DND-41 (cell line): ENCODE measurements around the gene ZNF488.

Experiments used
- ATAC-seq: fragments of 200-7000 bp; cut with Tn5 transposase; 3 replicates; pipeline ENCODE4 v1.9.1; 2021; ENCODE audit warnings: low read depth; ENCODE audit not compliant: insufficient read depth
- DNase-seq: peaks from one replicate; pipeline ENCODE4 v3.0.0-alpha.2; 2020
- H2AFZ ChIP-seq: 2 replicates; pipeline ENCODE4 v1.6.0; 2012; ENCODE audit warnings: low read depth, low read length
- H3K27ac ChIP-seq: 2 replicates; pipeline ENCODE4 v1.5.1; 2012; ENCODE audit warnings: low read length, inconsistent platforms
- H3K27me3 ChIP-seq: fragments of 200-600 bp; sonication (generic); 2 replicates; pipeline ENCODE4 v1.6.0; 2012; ENCODE audit warnings: low read length, mild to moderate bottlenecking, inconsistent platforms; ENCODE audit not compliant: insufficient read depth, poor library complexity
- H3K36me3 ChIP-seq: 2 replicates; pipeline ENCODE4 v1.5.1; 2012; ENCODE audit warnings: low read length, inconsistent platforms; ENCODE audit not compliant: insufficient read depth
- H3K4me1 ChIP-seq: 2 replicates; pipeline ENCODE4 v1.5.1; 2012; ENCODE audit warnings: mild to moderate bottlenecking, low read length; ENCODE audit not compliant: insufficient read depth
- H3K4me2 ChIP-seq: 2 replicates; pipeline ENCODE4 v1.6.0; 2012; ENCODE audit warnings: mild to moderate bottlenecking, moderate library complexity, low read length, inconsistent platforms; ENCODE audit not compliant: insufficient read depth
- H3K4me3 ChIP-seq, 2 experiments: fragments of 200-600 bp in 1 of 2; shearing (Covaris generic) in 1 of 2; 2 replicates each; pipeline ENCODE4 v1.5.1; 2012 to 2016; ENCODE audit warnings: inconsistent platforms in 2 of 2, low read length in 2 of 2, mild to moderate bottlenecking in 2 of 2, low read depth in 1 of 2, moderate library complexity in 1 of 2
- H3K79me2 ChIP-seq: 2 replicates; pipeline ENCODE4 v1.6.0; 2012; ENCODE audit warnings: low read length, inconsistent platforms; ENCODE audit not compliant: insufficient read depth
- H3K9ac ChIP-seq: 2 replicates; pipeline ENCODE4 v1.6.0; 2012; ENCODE audit warnings: low read depth, mild to moderate bottlenecking, inconsistent platforms, low read length, moderate library complexity
- H3K9me3 ChIP-seq: 2 replicates; pipeline ENCODE4 v1.5.1; 2012; ENCODE audit warnings: low read length, moderate library complexity, mild to moderate bottlenecking, inconsistent platforms; ENCODE audit not compliant: insufficient read depth, severe bottlenecking
- H4K20me1 ChIP-seq: 2 replicates; pipeline ENCODE4 v1.6.0; 2012; ENCODE audit warnings: low read length; ENCODE audit not compliant: insufficient read depth
- CTCF ChIP-seq: IDR thresholded peaks from 2 replicates; pipeline ENCODE4 v1.5.1; 2012; ENCODE audit warnings: borderline replicate concordance, low read length, moderate library complexity, mild to moderate bottlenecking; ENCODE audit not compliant: poor library complexity, severe bottlenecking; ENCODE audit errors: extremely low read depth
- EZH2 ChIP-seq: IDR thresholded peaks from 3 replicates; pipeline ENCODE4 v1.6.1; 2012; ENCODE audit warnings: borderline replicate concordance, low read depth, mild to moderate bottlenecking, moderate library complexity, low read length, inconsistent platforms; ENCODE audit not compliant: severe bottlenecking

The ZNF488 gene

GRCh38 chr10:47334466-47335295 is 49.4 kb downstream of the ZNF488 start:
- no peak for DNase-seq
- H3K36me3 ChIP-seq, result no peaks in the 10 kb centered on the region
- no peaks in the 10 kb centered on the region for H3K79me2 ChIP-seq

GRCh38 chr10:47333532-47333931 is 50.6 kb downstream of the ZNF488 start:
- Histone ChIP-seq H3K4me3 (no peak overlapping the region), H2AFZ (no peak overlapping the region), H3K4me2 (no peak overlapping the region), H4K20me1 (peaks cover 5% of the 10 kb centered on the region; the same call in 1 of the 2 replicates), H3K79me2 (no peaks in the 10 kb centered on the region), H3K9ac (no peak overlapping the region), H3K27me3 (peaks cover 12% of the 10 kb centered on the region), H3K27ac (no peak overlapping the region), H3K36me3 (no peaks in the 10 kb centered on the region), H3K9me3 (no peaks in the 10 kb centered on the region), H3K4me1 (no peaks in the 10 kb centered on the region)
- TF ChIP-seq CTCF (no peak), EZH2 (no peak)
- DNase-seq (no peak), ATAC-seq (no peak)

More at GRCh38 chr10:47334466-47335295, 49.4 kb downstream of the ZNF488 start:
- Histone ChIP-seq H2AFZ (no peak overlapping the region), H4K20me1 (peaks cover 5% of the 10 kb centered on the region; the same call in 1 of the 2 replicates), H3K4me3 (no peak overlapping the region), H3K4me2 (no peak overlapping the region), H3K4me1 (no peaks in the 10 kb centered on the region), H3K9me3 (no peaks in the 10 kb centered on the region), H3K27me3 (peaks cover 12% of the 10 kb centered on the region), H3K9ac (no peak overlapping the region), H3K27ac (no peak overlapping the region)
- ATAC-seq, result no peak
- TF ChIP-seq EZH2 (no peak), CTCF (no peak)

- TF ChIP-seq EZH2 (no peak), CTCF (no peak)
- H3K4me2 ChIP-seq, result no peak overlapping the region
Measured at GRCh38 chr10:47332946-47333345, 51.1 kb downstream of the ZNF488 start.

More at GRCh38 chr10:47332946-47333345, 51.1 kb downstream of the ZNF488 start:
- Histone ChIP-seq H3K9me3 (no peaks in the 10 kb centered on the region), H4K20me1 (peaks cover 5% of the 10 kb centered on the region; the same call in 1 of the 2 replicates), H3K36me3 (no peaks in the 10 kb centered on the region), H3K27ac (no peak overlapping the region), H3K9ac (no peak overlapping the region), H3K4me3 (no peak overlapping the region), H3K4me1 (no peaks in the 10 kb centered on the region), H3K79me2 (no peaks in the 10 kb centered on the region), H3K27me3 (peaks cover 12% of the 10 kb centered on the region), H2AFZ (no peak overlapping the region)
- DNase-seq (no peak), ATAC-seq (no peak)
